ENCODE results near the gene SLIT3.

GRCh38 chr5:169335806-169336205 is 34.9 kb upstream of the SLIT3 start:
- TF ChIP-seq, protein P1, sequence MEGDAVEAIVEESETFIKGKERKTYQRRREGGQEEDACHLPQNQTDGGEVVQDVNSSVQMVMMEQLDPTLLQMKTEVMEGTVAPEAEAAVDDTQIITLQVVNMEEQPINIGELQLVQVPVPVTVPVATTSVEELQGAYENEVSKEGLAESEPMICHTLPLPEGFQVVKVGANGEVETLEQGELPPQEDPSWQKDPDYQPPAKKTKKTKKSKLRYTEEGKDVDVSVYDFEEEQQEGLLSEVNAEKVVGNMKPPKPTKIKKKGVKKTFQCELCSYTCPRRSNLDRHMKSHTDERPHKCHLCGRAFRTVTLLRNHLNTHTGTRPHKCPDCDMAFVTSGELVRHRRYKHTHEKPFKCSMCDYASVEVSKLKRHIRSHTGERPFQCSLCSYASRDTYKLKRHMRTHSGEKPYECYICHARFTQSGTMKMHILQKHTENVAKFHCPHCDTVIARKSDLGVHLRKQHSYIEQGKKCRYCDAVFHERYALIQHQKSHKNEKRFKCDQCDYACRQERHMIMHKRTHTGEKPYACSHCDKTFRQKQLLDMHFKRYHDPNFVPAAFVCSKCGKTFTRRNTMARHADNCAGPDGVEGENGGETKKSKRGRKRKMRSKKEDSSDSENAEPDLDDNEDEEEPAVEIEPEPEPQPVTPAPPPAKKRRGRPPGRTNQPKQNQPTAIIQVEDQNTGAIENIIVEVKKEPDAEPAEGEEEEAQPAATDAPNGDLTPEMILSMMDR (IDR thresholded peaks at IDR 0.05; ENCODE audit: low read depth, low read length, poor library complexity, severe bottlenecking) = no peak
- TF ChIP-seq EZH2phosphoT487 (IDR thresholded peaks at IDR 0.05; ENCODE audit: borderline replicate concordance, low read length) = no peak

Measured in DOHH2 (cell line).